NCI-H1417 treated with DMSO at 0.1 percent for 48 hours (cell line): Measurements from ENCODE around the gene HMCN2.
"Not testable (repeated sequence)": the region's sequence is repeated elsewhere in the genome, so short reads cannot be mapped to it uniquely, and the experiment has no call there.

Experiments
- DNase-seq: peaks from one replicate; lab custom pipeline; 2025; lab: John Stamatoyannopoulos, UW

The HMCN2 gene

DNA sequence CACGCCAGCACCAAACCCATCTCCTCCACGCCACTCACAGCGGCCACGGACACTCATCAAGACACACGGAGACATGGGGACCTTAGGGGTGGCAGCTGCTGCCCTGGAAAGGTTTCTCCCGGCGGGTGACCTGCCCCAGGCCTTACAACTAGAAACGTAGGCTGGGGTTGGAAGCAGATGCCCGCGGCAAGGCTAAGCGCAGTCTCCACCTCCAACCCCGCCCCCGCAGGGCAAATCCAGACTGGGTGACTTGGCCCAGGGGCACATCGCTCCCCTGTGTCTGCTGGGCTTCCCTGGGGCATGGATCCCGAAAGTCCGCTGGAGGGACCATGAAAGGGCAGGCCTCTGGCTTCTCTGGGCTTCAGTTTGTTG, 167.2 kb downstream of the HMCN2 start:
- DNase-seq, result no peak

DNA sequence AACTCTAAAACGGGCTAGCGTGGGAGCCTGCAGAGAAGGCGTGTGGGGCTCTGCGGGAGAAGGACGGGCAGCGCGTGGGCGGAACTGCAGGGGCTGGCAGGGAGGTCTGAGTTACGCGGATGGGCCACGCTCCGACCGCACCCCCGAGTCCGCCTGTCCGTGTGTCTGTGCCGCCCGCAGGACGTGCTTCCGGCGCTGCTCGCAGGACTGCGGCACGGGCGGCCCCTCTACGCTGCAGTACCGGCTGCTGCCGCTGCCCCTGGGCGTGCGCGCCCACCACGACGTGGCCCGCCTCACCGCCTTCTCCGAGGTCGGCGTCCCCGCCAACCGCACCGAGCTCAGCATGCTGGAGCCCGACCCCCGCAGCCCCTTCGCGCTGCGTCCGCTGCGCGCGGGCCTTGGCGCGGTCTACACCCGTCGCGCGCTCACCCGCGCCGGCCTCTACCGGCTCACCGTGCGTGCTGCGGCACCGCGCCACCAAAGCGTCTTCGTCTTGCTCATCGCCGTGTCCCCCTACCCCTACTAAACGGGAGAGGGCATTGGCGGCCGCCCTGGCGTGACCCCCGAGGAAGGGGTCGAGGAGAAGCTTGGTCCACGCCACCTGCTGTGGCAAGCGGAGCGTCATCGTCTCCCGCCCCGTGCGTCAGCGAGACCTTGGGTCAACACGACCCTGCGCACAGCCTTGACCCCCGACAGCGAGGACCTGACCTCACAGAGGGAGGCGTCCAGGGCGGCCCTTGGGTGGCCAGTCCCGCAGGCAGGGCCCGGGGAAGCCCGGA, 167.8 kb downstream of the HMCN2 start:
- no peak for DNase-seq

DNA sequence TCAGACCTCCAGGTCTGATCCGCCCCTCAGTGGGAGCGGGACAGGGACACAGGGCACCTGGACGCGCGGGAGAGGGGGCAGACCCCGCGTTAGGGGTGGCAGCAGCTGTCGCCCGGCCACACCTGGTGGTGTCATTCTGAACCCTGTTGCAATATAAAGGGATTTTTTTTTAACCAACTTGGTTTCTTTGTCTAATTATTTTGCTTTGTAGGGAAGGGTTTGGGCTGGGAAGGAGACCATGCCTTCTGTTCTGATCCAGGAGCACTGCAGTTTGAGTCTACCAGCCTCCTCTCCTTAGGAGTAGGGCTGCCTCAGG, 168.3 kb downstream of the HMCN2 start:
- no peak for DNase-seq

DNA sequence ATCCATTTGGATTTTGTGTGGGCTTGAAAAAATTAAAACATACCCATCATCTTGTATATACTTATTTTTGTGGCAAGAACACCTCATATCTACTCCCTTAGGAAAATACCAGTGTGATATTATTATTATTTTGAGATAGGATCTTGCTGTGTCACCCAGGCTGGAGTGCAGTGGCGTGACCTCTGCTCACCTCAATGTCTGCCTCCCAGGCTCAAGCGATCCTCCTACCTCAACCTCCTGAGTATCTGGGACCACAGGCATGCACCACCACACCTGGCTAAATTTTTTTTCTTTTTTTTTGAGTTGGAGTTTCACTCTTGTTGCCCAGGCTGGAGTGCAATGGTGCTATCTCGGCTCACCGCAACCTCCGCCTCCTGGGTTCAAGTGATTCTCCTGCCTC, 169.1 kb downstream of the HMCN2 start:
- not testable (repeated sequence) for DNase-seq

DNA sequence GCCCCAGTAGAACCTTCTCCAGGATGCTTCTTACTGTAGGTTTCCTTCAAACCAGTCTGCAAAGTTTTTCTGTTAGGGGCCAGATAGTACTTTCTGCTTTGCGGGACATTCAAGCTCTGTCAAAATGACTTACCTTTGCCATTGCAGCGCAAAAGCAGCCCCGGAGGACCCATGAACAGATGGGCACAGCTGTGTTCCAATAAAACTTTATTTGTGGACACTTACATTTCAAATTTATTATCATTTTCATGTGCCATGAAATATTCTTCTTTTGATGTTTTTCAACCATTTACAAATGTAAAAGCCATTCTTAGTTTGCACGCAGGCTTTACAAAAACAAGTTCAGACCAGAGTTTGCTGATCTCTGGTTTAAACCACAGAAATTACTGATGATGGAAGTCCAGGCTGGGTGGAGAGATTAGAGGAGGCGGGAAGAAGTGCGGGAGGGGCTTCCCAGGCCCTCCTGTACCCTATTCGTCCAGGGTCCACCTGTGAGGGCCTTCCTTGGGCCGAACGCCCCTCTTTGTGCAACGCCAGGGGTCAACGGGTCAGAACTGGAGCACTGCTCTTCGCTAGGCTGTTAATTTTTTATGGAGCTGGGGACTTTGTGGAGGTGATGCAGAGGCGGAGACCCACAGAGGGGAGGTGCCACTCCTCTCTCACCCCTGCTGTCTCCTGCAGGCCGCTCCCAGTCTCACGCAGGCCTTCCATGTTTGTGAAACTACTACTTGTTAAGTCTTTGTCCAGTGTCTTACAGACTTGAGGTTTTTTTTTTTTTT, 171.6 kb downstream of the HMCN2 start:
- DNase-seq, result no peak

DNA sequence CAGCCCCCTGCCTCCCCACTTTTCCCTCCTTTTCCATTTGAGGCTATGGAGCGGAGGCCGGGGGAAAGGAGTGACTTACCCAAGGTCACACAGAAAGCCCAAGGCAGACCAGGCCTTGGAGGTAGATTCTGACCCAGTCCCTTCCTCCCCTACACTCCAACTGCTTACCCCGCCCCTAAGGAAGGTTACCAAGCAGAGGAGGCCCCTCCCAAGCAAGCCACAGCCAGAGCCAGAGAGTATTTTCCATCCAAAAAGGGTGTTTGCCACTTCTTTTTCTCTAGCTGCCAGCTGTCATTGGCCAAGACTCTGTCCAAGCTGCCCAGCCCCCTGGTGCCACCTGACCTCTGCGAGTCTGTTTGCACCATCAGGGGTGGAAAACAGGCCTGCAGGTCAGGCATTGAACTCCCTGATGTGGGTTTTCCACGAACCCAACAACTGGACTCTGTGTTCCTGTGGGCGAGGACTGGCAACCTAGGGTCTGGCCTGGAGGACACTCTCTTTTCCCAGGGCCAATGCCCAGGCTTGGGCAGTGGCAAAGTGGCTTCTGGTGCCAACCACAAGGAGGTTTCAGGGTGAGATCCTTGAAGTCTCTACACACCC, 172.9 kb downstream of the HMCN2 start:
- no peak for DNase-seq

DNA sequence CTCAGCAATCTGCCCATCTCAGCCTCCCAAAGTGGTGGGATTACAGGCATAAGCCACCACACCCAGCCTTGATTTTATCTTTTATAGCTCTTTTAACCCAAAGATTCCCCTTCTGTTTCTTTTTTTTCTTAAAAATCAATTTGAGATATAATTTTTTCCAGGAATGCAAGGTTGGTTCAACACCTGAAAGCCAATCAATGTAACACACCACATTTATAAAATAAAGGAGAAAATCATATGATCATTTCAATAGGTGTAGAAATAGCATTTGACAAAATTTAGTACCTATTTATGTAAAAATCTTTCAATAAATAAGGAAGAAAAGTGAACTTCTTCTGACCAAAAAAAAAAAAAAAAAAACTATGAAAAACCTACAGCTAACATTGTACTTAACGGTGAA, 175.5 kb downstream of the HMCN2 start:
- no peak for DNase-seq

DNA sequence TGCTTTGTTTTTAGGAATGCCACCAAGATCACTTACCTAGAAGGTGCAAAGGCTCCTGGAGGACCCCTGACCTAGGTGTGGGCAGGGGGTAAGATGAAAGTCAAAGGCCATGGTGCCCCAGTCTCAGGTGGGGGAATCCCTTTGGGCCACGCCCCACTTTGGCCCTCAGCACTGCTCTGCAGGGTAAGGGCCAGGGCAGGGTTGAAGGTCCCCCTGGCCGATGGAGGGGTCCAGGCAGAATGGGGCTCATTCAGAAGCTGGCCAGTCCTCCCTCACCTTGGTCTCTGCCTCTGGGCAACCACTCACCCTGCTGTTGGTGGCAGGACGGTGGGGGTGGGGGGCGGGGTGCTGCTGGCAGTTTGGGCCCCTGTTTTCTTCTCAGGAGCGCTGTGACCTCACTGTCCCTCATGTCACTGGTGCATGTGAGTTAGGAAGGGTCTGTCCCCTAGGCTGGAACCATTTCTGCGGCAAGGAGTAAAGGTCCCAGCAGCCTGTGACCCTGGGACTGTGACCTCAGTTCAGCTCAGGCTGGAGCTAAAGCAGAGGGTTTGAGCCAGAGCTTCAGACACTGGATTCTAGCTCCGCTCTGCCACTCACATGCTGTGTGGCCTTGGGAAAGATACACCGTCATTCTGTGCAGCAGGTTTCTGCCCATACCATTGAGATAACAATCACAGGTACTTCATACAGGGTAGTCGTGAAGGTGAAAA, 177.3 kb downstream of the HMCN2 start:
- no peak for DNase-seq

DNA sequence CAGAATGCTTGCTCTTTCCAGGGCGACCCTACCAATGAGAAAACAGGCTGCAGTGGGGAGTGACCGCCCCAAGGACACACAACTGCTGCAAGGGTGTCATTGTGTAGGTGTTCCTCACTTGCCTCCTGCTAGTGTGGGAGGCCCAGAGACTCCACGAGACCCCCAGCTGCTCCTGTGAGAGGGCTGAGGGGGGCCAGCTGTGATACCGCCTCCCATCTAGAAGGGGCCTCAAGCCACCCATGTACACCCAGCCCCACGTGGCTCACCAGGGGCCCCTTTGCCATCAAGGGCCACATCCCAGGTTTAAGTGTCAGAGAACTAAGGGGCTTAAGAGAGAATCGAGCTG, 177.9 kb downstream of the HMCN2 start:
- DNase-seq, result no peak

DNA sequence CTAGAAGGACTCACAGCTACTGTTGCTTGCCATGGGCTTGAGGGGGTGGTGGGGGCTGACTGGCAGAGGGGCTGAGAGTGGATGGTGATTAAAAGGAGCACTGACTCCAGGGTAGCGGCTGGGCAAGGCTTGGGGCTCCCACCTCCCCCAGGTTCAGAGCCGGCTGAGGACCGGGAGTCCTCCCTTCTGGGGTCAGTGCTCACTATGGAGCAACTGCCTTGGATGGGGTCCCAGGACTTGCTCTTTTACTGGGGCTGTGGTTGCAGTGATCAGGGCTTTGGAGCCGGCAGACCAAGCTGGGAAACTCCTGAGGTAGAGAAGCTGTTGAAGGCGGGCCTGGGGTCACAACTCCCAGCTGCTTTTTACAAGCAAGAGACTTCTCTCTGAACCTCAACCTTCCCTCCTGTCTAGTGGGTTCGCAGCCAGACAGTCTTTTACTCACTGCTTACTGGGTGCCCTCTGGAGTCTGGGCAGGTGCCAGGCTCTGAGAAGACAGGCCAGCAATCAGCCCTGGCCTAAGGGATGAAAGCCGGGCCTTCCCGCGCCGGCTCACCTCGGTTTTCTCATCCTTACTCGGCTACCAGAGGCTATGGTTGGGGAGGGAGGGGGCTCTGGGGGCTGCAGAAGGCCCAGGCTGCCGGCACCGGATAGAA, 178.4 kb downstream of the HMCN2 start:
- no peak for DNase-seq

DNA sequence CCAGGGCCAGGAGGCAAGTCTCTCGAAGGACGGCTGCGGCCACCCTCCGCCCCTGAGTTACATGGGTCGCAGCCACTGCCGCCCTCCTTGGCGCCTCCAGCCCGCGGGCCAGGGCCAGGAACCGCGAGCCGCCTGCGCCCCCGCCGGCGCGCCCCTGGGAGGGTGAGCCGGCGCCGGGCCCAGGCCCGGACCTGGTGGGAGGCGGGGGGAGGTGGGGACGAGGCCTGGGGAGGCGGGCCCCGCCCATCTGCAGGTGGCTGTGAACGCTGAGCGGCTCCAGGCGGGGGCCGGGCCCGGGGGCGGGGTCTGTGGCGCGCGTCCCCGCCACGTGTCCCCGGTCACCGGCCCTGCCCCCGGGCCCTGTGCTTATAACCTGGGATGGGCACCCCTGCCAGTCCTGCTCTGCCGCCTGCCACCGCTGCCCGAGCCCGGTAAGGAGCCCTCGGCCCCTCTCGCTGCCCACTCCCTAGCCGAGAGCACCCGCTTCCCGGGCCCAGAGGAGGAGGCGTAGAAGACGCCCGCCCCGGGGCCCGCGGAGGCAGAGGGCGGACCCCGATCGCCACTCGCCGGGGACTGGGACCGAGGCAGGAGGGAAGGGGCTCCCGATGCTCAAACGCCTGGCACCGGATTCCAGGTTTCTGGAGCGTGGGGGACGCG, 179.1 kb downstream of the HMCN2 start, which contains the start of gene ASS1:
Gene ASS1, plus strand, starts transcription at position 397 of the 657 bp plus-strand sequence. CDS start 7,268 bp downstream, outside the sequence.
- DNase-seq, result peak; percentile 48

DNA sequence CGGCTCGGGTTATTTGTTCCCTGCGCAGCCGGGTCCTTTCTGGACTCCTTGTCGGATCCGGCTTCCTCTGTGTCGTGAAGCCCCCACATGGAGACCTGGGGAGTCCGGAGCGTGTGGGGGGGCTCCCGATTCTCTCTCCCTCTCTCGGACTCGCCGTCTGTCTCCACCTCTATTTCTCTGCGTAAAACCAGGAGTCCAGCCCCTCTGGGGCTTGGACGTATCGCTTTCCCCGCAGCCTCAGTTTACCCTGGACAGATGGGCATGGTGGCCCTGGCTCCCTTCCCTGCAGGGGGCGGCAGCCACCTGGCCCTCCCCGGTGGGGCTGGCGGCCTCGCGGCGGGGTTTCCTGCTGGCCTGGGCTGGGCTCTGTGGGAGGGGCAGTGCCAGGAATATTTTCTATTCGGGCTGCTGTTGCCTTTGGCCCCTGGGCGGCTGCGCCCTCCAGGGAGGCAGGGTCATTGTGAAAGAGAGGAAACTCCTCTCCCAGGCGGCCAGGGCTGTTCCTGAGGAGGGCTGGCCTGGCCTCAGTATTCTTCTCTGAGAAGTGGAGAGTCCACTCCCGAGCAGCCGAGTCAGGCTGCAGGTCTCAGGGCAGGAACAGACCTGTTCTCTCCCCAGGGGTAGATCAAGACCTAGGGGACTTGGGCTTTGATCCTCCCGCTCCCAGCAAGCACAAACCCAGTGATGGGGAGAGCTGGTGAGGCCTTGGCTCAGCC, 179.9 kb downstream of the HMCN2 start:
- DNase-seq, result no peak

DNA sequence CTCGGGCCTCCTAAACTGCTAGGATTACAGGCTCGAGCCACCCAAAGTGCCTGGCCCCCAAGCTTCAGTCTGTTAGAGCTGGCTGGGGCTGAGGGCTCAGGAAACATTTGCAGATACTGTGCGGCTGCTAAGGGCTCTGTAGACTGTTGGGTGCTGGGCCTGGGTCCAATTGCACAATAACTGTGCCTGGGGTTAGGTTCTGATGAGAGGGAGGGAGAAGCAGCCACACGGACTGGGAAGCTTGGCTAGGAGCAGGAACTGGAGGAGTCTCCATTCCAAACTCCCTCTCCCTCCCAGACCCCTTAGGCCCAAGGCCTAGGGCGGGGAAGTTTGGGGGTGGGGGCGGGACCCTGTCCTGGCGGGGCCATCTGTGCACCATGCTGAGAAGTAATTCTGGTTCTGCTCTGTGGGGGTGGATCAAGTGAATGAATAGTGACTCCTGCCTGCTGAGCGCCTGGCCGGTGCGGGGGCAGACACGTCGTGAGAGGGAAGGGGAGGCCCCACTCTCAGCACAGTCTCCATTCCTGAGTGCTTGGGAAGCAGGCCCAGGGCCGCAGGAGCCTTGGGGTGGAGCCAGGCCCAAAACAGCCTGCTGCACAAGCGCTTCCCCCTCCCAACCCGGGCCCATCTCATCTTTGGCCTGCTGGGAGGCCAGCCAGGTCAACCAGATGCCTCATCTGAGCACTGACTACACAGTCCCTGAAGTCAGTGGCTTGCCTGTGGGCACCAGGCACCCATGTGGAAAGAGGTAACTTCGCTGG, 180.7 kb downstream of the HMCN2 start:
- no peak for DNase-seq

DNA sequence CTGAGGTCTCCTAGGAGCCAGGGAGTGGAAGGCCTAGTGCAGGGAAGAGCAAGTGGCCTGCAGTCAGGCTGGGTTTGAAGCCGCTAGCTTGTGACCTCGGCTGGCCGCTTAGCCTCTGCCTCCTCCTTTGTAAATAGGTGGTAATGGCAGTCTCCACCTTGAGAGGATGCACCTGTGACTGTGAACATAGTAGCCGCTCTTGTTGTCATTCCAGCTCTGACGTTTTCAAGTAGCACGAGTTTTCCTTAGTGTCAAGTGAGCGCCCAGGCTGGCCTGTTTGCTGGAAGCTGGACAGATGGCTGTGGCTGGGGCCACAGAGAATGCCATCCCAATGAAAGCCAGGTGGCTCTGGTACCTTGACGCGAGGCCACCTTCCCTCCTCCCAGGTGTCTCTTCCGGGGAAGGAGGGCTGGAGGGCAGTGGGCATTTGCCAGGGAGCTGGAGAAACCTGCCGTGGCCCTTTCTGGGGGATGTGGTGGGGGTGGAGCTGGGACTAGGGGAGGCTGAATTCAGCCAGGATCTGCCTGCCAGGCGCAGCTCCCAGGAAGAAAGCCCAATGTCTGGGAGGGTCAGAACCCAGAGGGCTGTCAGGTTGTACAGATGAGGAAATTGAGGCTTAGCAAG, 181.7 kb downstream of the HMCN2 start:
- DNase-seq, result no peak

DNA sequence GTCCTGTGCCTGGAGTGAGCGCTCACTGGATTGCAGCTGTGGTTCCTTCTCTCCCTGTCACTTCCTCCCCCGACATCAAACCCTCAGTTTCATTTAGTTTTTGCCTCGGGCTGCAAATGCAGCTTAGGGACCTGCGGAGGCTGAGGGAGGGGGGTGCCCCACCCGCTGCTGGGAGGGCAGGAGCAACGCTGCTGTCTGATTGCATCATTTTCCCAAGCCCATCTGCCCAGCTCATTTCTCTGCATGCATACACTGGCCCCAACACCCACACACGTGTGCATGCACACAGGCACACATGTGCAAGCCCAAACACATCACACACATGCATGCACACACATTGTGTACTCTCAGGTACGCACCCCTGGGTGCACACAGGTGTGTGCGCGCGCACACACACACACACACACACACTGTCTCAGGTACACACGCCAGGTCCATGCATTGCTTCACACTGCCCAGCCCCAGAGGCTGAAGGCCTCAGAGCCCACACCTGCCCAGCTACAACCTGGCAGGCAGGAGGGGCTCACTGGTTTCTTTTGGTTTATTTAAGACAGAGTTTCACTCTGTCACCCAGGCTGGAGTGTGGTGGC, 182.6 kb downstream of the HMCN2 start:
- DNase-seq, result no peak

DNA sequence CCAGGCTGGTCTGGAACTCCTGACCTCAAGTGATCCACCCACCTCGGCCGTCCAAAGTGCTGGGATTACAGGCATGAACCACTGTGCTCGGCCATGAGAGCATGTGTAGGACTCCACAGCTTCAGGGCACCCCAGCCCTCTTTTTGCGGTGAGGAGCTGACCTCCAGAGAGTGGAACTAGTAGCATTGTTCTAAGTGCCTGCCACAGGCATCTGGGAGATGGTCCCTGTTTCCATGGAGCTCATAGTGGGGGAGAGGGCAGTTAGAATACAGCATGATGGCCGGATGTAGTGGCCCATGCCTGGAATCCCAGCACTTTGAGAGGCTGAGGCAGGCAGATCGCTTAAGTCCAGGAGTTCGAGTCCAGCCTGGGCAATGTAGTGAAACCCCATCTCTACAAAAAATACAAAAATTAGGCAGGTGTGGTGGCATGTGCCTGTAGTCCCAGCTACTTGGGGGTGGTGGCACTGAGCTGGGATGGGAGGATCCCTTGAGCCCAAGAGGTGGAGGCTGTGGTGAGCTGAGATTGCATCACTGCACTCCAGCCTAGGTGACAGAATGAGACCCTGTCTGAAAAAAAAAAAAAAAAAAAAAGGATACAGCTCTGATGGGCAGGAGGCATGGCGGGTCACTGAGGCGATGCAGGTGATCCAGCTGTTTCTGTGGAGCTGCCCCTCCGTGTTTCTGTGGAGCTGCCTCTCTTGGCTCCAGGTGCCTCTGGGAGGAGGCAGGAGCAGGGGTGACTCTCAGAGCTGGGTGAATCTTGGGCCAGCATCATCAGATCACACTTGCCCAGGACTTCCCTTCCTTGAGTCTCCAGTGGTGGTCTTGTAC, 183.4 kb downstream of the HMCN2 start:
- no peak for DNase-seq

DNA sequence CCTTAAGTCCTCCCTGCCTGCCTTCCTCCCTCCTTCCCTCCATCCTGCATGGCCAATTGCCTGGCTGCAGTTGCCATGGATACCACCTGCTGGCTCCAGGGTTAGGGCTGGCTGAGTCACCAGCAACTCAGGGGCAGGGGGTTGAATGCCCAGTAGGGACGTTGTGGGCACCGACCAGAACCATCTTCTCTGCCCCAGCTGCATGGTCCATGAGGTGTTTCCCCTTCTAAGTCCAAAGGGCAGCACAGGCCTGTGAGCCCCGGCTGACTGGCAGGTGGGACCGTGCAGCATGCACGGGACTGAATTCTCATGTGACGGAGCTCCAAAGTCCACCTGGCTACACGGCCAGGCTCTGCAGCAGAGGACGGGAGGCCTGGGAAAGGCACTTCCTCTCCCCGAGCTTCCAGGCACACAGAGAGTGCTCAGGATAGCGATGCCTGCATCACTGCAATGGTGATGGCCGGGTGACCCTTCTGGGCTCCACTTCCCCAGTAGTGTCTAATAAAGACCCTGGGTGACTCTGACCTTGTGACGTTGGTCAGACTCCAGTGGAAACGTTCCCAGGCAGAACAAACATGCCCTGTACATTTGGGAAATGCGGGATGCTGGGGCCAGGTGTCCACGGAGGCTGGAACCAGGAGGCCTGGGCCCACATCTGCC, 184.9 kb downstream of the HMCN2 start:
- DNase-seq, result no peak

DNA sequence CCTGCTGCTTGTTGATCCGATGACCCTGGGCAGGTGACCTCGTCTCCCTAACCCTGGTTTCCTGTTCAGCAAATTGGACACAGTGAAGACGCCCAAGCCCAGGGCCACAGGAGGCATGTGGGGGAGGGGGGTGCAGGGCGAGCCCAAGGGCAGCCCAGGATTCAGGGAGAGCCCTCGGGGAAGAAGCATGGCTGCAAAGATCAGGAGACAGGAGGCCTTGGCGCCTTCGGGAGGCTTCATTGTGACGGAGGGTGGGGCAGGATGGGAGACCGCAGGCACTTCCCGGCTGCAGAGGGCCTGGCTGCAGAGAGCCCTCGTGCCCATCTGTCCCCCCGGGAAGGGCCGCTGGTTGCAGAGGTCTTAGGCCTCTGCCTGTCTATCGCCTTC, 185.4 kb downstream of the HMCN2 start:
- no peak for DNase-seq
